ENCODE data around the gene FOXM1.

Gene FOXM1

DNA sequence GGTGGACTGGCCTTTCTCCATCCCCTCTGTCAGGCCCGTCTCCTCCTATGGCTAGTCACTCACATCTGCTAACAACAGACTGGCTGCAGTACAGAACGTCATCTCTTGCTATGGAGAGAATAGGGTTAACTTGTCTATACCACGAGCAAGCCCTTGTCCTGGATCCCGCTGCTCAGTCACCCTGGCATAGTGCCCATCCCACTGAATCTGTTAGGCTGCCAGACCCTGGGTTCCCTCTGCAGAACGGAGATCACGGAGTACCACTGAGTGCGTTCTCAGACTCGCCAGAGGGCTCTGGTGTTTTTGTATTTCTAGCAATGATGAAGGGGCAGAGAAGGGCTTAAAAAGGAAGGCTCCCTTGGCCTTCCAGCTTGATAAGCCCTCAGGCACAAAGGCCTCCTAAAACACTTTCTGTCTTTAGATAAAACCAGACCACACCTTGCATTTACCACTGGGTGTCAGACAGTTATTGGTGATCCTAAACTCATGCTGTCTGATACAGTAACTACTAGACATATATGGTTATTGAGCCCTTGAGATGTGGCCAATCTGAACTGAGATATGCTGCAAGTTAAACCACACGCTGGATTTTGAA lies 35.8 kb downstream of the FOXM1 start:
- H3K9ac ChIP-seq (ENCODE audit: low read depth, low read length) = no peak overlapping the region
- H3K36me3 ChIP-seq (ENCODE audit: insufficient read depth, low read length) = peaks cover 2% of the 10 kb centered on the region; the same call in 1 of the 2 replicates
- H3K9me3 ChIP-seq (ENCODE audit: control insufficient read depth, insufficient read depth, low read length) = no peaks in the 10 kb centered on the region
- peaks cover 6% of the 10 kb centered on the region; the same call in 1 of the 2 replicates for H3K4me1 ChIP-seq (ENCODE audit: insufficient read depth, low read length)

DNA sequence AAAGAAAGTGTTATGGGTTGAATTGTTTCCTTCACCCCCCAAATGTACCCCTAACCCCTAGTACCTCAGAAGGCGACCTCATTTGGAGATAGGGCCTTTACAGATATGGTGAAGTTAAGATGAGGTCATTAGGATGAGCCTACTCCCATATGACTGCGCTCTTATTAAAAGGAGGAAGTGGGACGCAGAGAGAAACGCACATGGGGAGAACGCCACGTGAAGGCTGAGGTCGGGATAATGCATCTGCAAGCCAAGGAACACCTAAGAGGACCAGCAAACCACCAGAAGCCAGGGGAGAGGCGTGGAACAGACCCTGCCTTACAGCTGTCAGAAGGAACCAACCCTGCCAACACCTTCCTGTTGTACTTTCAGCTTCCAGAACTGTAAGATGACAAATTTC lies 40.4 kb downstream of the FOXM1 start:
- H3K9me3 ChIP-seq (ENCODE audit: control insufficient read depth, insufficient read depth, low read length) = no peaks in the 10 kb centered on the region
- H3K4me1 ChIP-seq (ENCODE audit: insufficient read depth, low read length) = peaks cover 15% of the 10 kb centered on the region; the same call in 1 of the 2 replicates
- H3K9ac ChIP-seq (ENCODE audit: low read depth, low read length) = no peak overlapping the region
- H3K36me3 ChIP-seq (ENCODE audit: insufficient read depth, low read length) = peaks cover 2% of the 10 kb centered on the region; the same call in 1 of the 2 replicates

DNA sequence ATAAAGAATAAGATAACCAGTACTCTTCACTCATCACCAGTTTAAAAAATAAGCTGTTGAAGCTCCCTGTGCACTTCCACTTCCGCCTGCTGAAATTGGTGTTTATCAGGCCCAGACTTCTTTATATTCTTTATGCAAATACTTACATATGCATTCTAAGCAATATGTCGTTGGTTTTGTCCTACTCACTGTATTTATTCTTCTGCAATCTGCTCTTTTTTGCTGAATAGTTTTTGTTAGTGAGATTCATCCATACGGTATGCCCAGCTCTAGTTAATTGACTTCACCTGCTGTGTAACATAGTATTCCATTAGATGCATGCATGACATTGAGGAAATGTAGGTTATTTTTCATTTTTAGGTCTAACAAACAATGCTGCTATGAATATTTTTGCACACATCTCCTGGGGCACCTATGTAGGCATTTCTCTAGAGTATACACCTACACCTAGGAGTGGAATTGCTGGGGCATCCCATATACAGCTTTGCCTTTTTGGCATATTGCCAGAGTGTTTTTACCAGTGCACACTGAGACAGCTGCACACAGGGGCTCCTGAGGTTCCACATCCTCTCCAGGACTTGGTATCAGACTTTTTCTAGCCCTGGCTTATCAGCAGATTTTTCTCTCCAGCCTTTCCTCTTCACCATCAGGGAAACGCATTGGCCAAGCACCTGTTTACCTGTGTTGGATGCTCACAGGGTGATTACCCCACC lies 41.1 kb downstream of the FOXM1 start:
- Histone ChIP-seq H3K4me1 (ENCODE audit: insufficient read depth, low read length) (peaks cover 15% of the 10 kb centered on the region; the same call in 1 of the 2 replicates), H3K9me3 (ENCODE audit: control insufficient read depth, insufficient read depth, low read length) (no peaks in the 10 kb centered on the region), H3K9ac (ENCODE audit: low read depth, low read length) (no peak overlapping the region), H3K36me3 (ENCODE audit: insufficient read depth, low read length) (peaks cover 2% of the 10 kb centered on the region; the same call in 1 of the 2 replicates)

DNA sequence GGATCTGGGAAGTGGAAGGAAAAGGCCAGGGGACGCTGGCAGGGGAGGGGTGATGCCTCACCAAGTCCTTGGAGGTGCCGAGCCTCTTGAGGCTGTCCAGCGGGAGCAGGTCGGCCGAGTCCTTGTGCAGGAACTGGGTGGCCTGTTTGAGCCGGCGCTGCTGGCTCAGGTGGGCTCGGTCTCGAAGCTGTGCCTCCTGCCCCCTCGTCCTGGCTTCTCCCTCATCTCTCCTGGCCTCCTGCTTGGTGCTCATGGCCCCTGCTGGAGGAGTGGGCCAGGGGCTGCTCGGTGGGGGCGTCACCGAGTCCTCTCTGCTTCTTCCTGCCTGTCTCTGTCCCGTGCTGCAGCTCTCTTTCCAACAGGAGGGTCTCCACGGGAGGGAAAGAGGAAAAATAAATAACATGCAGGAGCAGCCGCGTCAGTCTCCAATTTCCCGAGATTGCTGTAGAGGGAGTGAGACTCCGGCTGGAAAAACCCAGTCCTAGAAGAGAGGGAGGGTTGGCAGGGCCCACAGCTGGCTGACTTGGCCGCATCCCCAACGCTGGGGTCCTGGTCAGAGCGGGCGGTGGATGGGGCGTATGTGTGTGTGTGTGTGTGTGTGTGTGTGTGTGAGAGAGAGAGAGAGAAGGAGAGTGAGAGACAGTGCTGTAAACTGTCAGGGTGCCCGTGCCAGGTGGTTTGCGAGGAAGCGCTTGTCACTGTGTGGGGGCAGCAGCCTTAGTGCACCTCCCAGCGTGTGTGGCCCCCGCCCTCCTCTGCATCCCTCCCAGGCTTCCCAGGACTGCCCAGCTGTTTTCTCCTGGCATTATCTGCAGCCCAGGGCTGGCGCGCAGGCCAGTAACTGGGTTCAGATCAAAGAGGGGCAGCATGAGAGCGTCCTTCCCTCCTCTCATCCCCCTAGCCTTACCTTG lies 42.1 kb downstream of the FOXM1 start, which contains the start of gene NRIP2:
NRIP2 (minus strand) TSS at position 455 of the 911 bp plus-strand sequence; CDS start at position 403, 52 bp downstream.
- Histone ChIP-seq H3K9me3 (ENCODE audit: control insufficient read depth, insufficient read depth, low read length) (no peaks in the 10 kb centered on the region), H3K9ac (ENCODE audit: low read depth, low read length) (peak within 1 kb of the TSS; percentile 8; the same call in 1 of the 2 replicates), H3K4me1 (ENCODE audit: insufficient read depth, low read length) (peaks cover 15% of the 10 kb centered on the region; the same call in 1 of the 2 replicates), H3K36me3 (ENCODE audit: insufficient read depth, low read length) (peaks cover 2% of the 10 kb centered on the region; the same call in 1 of the 2 replicates)

DNA sequence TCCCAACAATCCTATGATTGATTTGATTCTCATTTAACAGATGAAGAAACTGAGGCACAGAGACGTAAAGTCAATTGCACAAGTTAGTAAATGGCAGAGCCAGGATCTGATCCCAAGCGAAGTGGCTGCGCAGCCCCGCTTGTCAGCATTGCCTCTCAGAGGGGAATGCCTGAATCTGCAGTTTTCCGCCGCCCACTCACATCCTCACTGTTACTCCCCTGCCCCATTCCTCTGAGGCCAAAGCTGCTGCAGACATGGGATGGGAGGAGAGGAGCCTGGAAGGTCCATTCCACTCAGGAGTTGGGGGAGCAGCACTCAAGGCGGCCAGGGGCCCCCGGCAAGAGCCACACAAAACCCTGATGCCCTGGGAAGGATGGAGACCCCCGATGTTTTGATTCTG lies 43.2 kb downstream of the FOXM1 start:
- H3K36me3 ChIP-seq (ENCODE audit: insufficient read depth, low read length) = no peaks in the 10 kb centered on the region
- H3K9me3 ChIP-seq (ENCODE audit: control insufficient read depth, insufficient read depth, low read length) = no peaks in the 10 kb centered on the region
- H3K4me1 ChIP-seq (ENCODE audit: insufficient read depth, low read length) = peaks cover 15% of the 10 kb centered on the region; the same call in 1 of the 2 replicates
- H3K9ac ChIP-seq (ENCODE audit: low read depth, low read length) = no peak overlapping the region

DNA sequence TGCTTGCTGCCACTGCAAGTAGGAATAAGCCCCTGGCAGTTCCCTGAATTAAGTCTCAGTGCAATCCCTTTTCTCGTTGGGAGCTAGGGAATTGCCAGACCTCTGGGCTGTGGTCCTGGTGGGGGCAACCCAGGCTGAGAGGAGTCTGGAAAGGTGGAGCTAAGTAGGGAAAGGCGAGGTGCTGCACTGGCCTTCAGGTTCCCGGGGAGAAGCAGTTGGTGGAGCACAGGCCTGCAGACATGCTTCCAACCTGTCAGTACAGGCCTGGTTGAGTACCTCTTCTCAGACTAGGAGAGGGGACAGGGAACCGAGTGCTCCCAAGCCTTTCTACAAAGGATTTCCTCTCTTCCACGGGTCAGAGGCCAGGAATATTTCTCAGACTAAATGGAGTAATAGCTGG lies 43.6 kb downstream of the FOXM1 start:
- no peaks in the 10 kb centered on the region for H3K9me3 ChIP-seq (ENCODE audit: control insufficient read depth, insufficient read depth, low read length)
- H3K9ac ChIP-seq (ENCODE audit: low read depth, low read length) = no peak overlapping the region
- H3K4me1 ChIP-seq (ENCODE audit: insufficient read depth, low read length) = peaks cover 15% of the 10 kb centered on the region; the same call in 1 of the 2 replicates
- H3K36me3 ChIP-seq (ENCODE audit: insufficient read depth, low read length) = no peaks in the 10 kb centered on the region

DNA sequence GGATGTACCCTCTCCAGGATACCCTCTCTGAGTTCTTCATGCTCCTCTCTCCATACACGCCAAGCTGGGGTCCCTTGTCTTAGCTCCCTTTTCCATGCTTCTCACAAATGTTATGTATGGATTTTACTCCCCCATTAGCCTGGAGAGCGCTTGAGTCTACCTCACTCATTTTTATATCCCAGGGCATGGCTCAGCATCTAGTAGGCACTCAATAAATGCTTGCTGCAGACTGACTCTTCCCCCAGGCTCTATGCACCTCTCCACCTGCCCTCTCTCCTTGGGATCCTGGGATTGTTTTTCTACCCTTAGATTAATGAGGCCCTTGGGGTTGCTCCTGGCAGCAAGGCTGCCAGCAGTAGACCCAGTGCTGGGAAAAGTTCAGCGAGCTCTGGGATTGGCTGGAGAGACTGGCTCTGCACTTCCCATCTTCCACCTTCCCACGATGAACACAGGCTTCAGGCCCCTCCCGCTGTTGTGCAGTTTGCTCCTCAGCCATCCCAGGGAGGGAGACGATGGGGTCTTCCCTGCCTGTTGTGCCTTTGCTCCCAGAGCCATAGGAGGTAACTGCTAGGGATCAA lies 44.3 kb downstream of the FOXM1 start:
- no peak overlapping the region for H3K9ac ChIP-seq (ENCODE audit: low read depth, low read length)
- no peaks in the 10 kb centered on the region for H3K9me3 ChIP-seq (ENCODE audit: control insufficient read depth, insufficient read depth, low read length)
- no peaks in the 10 kb centered on the region for H3K36me3 ChIP-seq (ENCODE audit: insufficient read depth, low read length)
- H3K4me1 ChIP-seq (ENCODE audit: insufficient read depth, low read length) = peaks cover 15% of the 10 kb centered on the region; the same call in 1 of the 2 replicates

DNA sequence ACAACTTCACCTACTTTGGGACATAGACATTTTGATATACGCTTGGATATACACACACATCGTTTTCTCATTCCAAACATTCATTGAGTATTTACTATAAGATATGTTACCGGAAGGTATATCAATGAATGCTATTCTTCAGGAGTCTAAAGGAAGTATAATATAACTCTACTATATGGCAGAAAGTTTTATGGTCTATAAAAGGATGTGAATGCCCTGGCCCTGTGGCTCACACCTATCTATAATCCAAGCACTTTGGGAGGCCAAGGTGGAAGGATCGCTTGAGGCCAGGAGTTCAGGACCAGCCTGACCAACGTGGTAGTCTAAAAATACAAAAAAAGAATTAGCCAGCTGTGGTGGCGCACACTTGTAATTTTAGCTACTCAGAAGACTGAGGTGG lies 47.7 kb downstream of the FOXM1 start:
- Histone ChIP-seq H3K4me1 (ENCODE audit: insufficient read depth, low read length) (peaks cover 25% of the 10 kb centered on the region), H3K36me3 (ENCODE audit: insufficient read depth, low read length) (peaks cover 9% of the 10 kb centered on the region), H3K9me3 (ENCODE audit: control insufficient read depth, insufficient read depth, low read length) (no peaks in the 10 kb centered on the region)

DNA sequence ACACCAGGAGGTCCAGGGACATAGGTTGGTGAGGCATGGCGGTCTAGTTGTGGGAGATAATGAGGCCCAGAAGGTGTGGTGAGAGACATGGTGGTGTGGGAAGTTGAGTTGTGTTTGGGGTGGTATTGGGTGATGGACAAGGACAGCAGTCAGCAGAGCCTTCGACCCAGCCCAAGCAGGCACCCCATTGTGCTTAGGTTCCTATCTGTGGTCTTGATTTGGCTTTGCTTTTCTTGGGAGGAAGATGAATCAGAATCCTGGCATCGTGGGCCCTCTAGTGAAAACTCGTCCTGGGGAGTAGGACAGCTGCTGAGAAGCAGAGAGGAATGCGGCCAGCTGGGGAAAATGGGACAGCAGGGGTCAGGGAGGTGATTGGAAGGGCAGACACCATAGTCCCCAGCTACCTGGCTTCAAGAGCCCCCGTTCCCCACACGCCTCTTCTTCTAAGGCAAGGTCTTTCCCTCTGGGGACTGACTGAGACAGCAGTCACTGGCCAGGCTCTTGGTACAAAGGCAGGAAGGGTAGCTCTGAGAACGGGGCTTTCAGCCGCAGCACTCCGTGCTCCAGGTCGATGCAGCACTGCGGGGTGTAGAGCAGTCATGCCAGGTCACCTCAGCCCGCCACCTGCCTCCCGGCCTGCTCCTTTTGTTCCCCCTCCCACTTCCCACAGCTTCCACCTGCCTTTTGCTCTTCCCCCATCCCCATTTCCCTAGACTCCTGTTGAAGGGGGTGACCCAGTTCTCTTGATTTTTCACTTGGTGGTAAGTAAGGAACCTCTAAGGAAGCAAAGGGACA lies 50.1 kb downstream of the FOXM1 start:
- Histone ChIP-seq H3K4me1 (ENCODE audit: insufficient read depth, low read length) (peaks cover 22% of the 10 kb centered on the region), H3K9me3 (ENCODE audit: control insufficient read depth, insufficient read depth, low read length) (no peaks in the 10 kb centered on the region), H3K36me3 (ENCODE audit: insufficient read depth, low read length) (peaks cover 25% of the 10 kb centered on the region), H3K9ac (ENCODE audit: low read depth, low read length) (no peak overlapping the region)

More for the DNA sequence above, 47.7 kb downstream of the FOXM1 start:
- H3K9ac ChIP-seq (ENCODE audit: low read depth, low read length) = no peak overlapping the region

DNA sequence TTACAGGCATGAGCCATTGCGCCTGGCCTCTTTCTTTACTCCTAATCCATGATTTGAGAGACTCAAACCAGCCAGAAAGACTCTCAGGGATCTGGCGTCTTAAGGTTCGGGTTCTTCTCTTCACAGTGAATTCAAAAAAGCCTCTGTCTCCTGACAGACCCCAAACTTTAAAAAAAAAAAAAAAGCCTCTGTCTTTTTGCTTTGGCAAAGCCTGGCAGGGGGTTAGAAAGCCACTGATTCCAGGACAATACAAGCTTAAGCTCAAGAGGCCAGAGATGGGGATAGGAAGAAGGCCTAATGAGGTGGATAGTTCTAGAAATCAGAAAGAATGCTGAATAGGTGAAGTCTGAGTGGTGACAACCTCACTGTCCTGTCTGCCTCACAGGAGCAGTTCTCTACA lies 50.9 kb downstream of the FOXM1 start:
- peaks cover 25% of the 10 kb centered on the region for H3K36me3 ChIP-seq (ENCODE audit: insufficient read depth, low read length)
- H3K9me3 ChIP-seq (ENCODE audit: control insufficient read depth, insufficient read depth, low read length) = no peaks in the 10 kb centered on the region
- no peak overlapping the region for H3K9ac ChIP-seq (ENCODE audit: low read depth, low read length)
- H3K4me1 ChIP-seq (ENCODE audit: insufficient read depth, low read length) = peaks cover 22% of the 10 kb centered on the region

DNA sequence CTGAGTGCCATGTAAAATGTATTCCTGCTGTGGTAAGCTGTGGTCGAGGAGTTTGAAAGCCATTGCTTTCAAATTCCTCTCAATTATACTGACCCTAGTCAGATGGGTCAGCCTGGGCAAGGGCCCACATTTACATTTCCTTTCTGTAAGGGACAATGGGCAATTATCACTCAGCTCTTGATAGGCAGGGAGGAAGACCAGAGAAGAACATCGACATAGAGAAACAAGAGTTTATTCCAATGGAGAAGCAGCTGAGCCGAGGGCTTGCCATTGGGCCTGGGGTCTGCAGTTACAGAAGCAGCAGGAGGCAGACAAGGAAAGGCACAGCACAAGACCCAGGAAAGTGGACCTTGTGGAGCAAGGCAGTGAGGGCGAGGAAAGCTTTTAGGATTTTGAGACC lies 51.8 kb downstream of the FOXM1 start:
- Histone ChIP-seq H3K9me3 (ENCODE audit: control insufficient read depth, insufficient read depth, low read length) (no peaks in the 10 kb centered on the region), H3K36me3 (ENCODE audit: insufficient read depth, low read length) (peaks cover 25% of the 10 kb centered on the region), H3K4me1 (ENCODE audit: insufficient read depth, low read length) (peaks cover 22% of the 10 kb centered on the region), H3K9ac (ENCODE audit: low read depth, low read length) (no peak overlapping the region)

DNA sequence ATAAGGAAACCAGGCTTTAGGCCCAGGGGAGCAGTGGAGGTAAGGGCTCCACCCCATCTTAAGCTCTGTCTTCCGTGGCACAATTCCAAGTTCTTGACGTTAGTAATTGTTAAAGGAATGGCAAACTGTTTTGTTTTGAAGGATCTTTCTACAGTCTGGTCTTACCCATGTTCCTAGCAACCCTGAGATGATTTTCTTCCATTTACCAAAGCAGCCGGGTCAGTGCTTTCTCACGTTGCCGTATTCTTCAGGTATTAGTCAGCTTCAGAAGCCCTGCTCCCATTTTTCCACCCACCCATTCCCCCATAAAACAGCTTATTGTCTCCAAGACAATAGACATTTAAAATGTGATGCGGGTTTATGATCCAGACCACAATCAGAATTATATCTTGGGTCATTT lies 52.4 kb downstream of the FOXM1 start:
- H3K9ac ChIP-seq (ENCODE audit: low read depth, low read length) = no peak overlapping the region
- H3K4me1 ChIP-seq (ENCODE audit: insufficient read depth, low read length) = peaks cover 22% of the 10 kb centered on the region
- H3K36me3 ChIP-seq (ENCODE audit: insufficient read depth, low read length) = peaks cover 25% of the 10 kb centered on the region

DNA sequence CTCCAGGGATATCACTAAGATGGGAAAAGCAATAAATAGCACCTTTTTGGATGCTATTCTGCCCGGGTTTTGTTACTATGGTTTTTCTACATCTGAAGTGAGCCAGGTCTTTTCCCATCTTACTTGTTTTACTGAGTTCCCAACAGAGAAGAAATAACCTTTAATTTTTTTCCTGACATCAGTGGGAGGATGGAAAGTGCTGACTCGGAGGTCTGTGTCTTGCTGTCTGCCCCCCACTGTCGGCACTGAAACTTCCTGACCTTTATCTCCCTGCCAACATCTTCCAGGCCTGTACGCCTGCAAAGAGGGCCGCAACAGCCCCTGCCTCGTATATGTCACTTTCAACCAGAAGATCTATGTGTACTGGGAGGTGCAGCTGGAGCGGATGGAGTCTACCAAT lies 53.5 kb downstream of the FOXM1 start:
- Histone ChIP-seq H3K36me3 (ENCODE audit: insufficient read depth, low read length) (peaks cover 25% of the 10 kb centered on the region), H3K9ac (ENCODE audit: low read depth, low read length) (no peak overlapping the region), H3K9me3 (ENCODE audit: control insufficient read depth, insufficient read depth, low read length) (no peaks in the 10 kb centered on the region)

More for the DNA sequence above, 52.4 kb downstream of the FOXM1 start:
- no peaks in the 10 kb centered on the region for H3K9me3 ChIP-seq (ENCODE audit: control insufficient read depth, insufficient read depth, low read length)

More for the DNA sequence above, 53.5 kb downstream of the FOXM1 start:
- peaks cover 22% of the 10 kb centered on the region for H3K4me1 ChIP-seq (ENCODE audit: insufficient read depth, low read length)

All from ES-I3 (cell line).